Activated T-cell treated with anti-CD3 and anti-CD28 coated beads, Interleukin-2, amount 50 U/mL, for 4 hours (primary cell): Measurements from ENCODE around the gene RNU5D-1. TPM values are rescaled to one million over a fixed set of nuclear protein-coding genes. Genes with fewer than 3 reads are reported as not detected.
"Not testable (repeated sequence)": the region's sequence is repeated elsewhere in the genome, so short reads cannot be mapped to it uniquely, and the experiment has no call there.

Experiments used
- ATAC-seq, 2 donors: fragments of 200-7000 bp; cut with Tn5 transposase; one replicate each; pipeline ENCODE4 v1.10.0; 2021
- DNase-seq: peaks from one replicate; pipeline ENCODE4 v3.0.0-alpha.2; 2020
- H3K27me3 Mint-ChIP-seq: one replicate; pipeline ENCODE4 v1.8.0; 2021; ENCODE audit warnings: low read depth, mixed read lengths
- H3K36me3 Mint-ChIP-seq: one replicate; pipeline ENCODE4 v1.8.0; 2022; ENCODE audit warnings: mixed read lengths; ENCODE audit not compliant: insufficient read depth
- H3K4me1 Mint-ChIP-seq: one replicate; pipeline ENCODE4 v1.8.0; 2021; ENCODE audit warnings: low read depth, mixed read lengths
- H3K4me3 Mint-ChIP-seq: one replicate; pipeline ENCODE4 v1.8.0; 2021; ENCODE audit warnings: mild to moderate bottlenecking, moderate library complexity, mixed read lengths
- H3K9me3 Mint-ChIP-seq: one replicate; pipeline ENCODE4 v1.8.0; 2021; ENCODE audit warnings: mixed read lengths
- total RNA-seq, 3 donors: library from RNA; stranded (reverse); gene quantifications; one replicate each; pipeline ENCODE4 v1.2.1, GENCODE V29; 2021

Gene RNU5D-1
- total RNA-seq, 3 donors from 2014 or later = not detected

GRCh38 chr1:44719318-44719717, 11.7 kb downstream of the RNU5D-1 start:
- no peaks in the 10 kb centered on the region for H3K9me3 Mint-ChIP-seq
- DNase-seq (no peak), ATAC-seq (no peak)
- H3K4me1 Mint-ChIP-seq = peaks cover 80% of the 10 kb centered on the region
- no peak overlapping the region for H3K4me3 Mint-ChIP-seq
- no peaks in the 10 kb centered on the region for H3K27me3 Mint-ChIP-seq
- H3K36me3 Mint-ChIP-seq = no peaks in the 10 kb centered on the region

- no peaks in the 10 kb centered on the region for H3K9me3 Mint-ChIP-seq
- DNase-seq (no peak), ATAC-seq (no peak)
- no peak overlapping the region for H3K4me3 Mint-ChIP-seq
- H3K36me3 Mint-ChIP-seq = no peaks in the 10 kb centered on the region
- H3K4me1 Mint-ChIP-seq = peaks cover 70% of the 10 kb centered on the region
- no peaks in the 10 kb centered on the region for H3K27me3 Mint-ChIP-seq
Measured at GRCh38 chr1:44718091-44718490, 12.9 kb downstream of the RNU5D-1 start.

DNA sequence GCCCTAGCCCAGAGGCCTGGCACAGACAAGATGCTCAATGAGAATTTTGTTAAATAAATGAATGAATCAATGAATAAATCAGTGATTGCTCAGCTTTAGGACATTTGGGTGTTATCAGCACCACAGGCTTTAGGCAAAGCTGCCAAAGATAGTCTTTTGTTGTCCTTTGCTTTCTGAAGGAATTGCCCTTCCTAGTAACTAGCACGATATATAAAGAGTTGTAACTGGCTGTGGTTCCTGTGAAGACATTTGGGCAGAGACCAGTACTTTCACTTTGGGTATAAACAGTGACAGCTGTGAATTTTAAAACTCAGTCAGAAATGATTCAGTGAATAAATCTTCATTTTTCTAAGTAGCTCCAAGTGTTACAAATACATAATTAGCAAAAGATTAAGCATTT, 13.3 kb downstream of the RNU5D-1 start:
- no peak for ATAC-seq
- H3K4me3 Mint-ChIP-seq = no peak overlapping the region
- H3K27me3 Mint-ChIP-seq = no peaks in the 10 kb centered on the region
- DNase-seq = no peak
- no peaks in the 10 kb centered on the region for H3K9me3 Mint-ChIP-seq
- H3K4me1 Mint-ChIP-seq = peaks cover 67% of the 10 kb centered on the region
- H3K36me3 Mint-ChIP-seq = no peaks in the 10 kb centered on the region

DNA sequence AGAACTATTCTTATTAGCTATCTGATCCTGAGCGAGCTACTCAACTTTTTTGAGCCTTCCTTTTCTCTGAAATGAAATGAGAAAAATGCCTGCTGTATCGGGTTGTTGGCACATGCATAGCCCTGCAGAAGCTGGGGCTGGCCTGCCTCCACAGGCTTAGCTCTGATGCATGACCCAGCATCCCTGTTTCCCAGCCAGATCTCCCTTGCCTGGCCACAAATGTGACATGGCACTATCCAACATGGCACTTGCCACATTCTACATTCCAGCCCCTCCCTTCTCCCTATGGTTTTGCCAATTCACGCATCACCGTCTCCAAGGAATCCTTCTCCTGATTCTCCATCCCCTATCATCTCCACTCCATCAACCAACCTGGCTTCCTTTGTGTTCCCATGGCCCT, 13.8 kb downstream of the RNU5D-1 start:
- Mint-ChIP-seq H3K9me3 (no peaks in the 10 kb centered on the region), H3K4me3 (no peak overlapping the region), H3K4me1 (peaks cover 67% of the 10 kb centered on the region), H3K27me3 (no peaks in the 10 kb centered on the region), H3K36me3 (no peaks in the 10 kb centered on the region)
- ATAC-seq (no peak), DNase-seq (no peak)

DNA sequence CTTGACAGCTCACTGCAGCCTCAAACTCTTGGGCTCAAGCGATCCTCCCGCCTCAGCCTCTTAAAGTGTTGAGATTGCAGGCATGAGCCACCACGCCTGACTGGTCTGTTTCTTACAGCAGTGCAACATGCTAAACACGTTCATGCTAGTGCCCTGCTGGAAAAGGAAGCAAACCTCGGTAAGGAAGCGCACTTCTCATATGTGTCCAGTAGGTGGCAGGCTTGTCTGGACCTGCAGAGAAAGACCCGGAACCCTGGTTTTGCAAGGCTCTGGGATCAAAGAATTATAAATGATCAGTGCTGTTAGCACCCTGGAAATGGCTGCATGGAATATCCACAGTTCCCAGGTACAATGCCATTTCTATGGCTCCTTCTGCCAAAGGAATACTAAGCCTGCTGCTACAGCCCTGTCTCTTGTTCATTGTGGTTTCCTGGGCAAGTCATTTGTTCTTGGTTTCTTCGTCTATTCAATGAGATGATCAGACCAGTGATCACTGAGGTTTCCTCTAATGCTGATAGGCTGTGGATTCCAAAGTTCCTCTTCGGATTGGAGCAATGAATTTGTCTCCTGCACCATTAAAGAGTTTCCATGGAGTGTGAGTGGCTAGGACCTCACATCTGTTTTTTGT, 15.9 kb downstream of the RNU5D-1 start:
- DNase-seq = peak; percentile 61
- Mint-ChIP-seq H3K27me3 (no peaks in the 10 kb centered on the region), H3K4me3 (peak overlapping the region; percentile 17), H3K36me3 (no peaks in the 10 kb centered on the region), H3K4me1 (peaks cover 47% of the 10 kb centered on the region), H3K9me3 (no peaks in the 10 kb centered on the region)
- peak; percentile 79 to 86 for ATAC-seq

DNA sequence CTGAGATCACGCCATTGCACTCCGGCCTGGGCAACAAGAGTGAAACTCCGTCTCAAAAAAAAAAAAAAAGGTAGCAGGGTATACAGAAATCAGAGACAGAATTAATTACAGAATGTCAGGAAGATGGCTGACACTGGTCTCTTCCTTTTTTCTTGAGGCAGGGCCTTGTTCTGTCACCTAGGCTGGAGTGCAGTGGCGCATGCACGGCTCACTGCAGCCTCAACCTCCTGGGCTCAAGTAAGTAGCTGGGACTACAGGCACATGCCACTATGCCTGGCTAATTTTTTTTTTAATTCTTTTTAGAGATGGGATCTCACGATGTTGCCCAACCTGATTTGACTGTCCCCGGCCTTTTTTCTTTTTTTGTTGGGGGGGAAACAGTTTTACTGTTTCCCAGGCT, 16.4 kb downstream of the RNU5D-1 start:
- Mint-ChIP-seq H3K4me3 (no peak overlapping the region), H3K4me1 (peaks cover 43% of the 10 kb centered on the region), H3K36me3 (no peaks in the 10 kb centered on the region), H3K9me3 (no peaks in the 10 kb centered on the region), H3K27me3 (no peaks in the 10 kb centered on the region)
- ATAC-seq (no peak), DNase-seq (no peak)

DNA sequence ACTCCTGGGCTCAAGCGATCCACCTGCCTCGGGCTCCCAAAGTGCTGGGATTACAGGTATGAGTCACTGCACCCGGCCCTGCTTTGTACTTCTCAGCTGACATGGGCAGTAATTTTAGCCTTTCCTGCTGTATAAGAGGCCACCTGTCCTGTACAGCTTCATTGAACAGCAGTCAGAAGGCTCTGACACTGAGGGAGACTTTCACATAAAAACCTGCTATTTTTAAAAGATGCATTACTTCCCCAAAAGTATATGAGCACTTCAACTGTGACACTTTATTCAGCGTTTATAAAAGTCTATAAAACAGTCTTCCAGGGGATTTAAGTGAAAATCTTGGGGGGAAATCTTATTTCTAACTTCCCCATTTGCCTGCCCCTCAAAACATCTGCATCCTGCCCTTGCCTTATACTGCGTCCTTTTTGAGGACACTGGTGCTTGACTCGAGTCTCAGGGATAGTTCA, 17.6 kb downstream of the RNU5D-1 start:
- peaks cover 3% of the 10 kb centered on the region for H3K27me3 Mint-ChIP-seq
- no peak for DNase-seq
- no peak overlapping the region for H3K4me3 Mint-ChIP-seq
- no peaks in the 10 kb centered on the region for H3K36me3 Mint-ChIP-seq
- ATAC-seq = no peak
- H3K9me3 Mint-ChIP-seq = no peaks in the 10 kb centered on the region
- H3K4me1 Mint-ChIP-seq = peaks cover 39% of the 10 kb centered on the region

- Mint-ChIP-seq H3K4me3 (peak overlapping the region; percentile 62), H3K27me3 (peaks cover 3% of the 10 kb centered on the region), H3K4me1 (peaks cover 15% of the 10 kb centered on the region), H3K9me3 (no peaks in the 10 kb centered on the region), H3K36me3 (no peaks in the 10 kb centered on the region)
- DNase-seq = no peak
- ATAC-seq = peak; percentile 75 to 85
Measured at GRCh38 chr1:44707959-44708831, 22.8 kb downstream of the RNU5D-1 start.

DNA sequence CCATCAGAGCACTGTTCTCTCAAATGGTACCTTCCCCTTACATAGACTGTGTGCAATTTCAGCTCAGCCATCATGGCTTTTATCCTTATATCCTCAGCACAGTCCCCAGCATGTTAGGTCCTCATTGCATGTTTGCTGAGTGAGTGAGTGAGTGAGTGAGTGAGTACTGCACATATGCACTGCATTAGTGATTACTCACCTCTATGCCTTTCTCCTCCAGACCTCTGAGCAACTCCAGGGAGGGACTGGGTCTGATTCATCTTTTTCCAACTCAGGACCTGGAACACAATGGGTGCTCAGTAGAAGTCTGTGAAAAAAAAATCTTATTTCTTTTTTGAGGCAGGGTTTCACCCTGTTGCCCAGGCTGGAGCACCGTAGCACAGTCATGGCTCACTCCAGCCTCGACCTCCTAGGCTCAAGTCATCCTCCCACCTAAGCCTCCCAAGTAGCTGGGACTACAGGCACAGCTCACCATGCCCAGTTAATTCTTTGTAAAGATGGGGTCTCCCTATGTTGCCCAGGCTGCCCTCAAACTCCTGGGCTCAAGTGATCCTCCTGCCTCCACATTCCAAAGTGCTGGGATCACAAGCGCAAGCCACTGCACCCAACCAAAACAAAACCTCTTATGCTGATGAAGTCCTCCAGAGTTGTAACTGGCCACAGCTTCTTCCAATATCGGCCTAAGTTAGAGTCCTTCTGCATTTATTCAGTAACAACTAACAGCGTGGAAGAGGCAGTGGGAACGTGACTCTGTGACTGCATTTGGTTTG, 23.7 kb downstream of the RNU5D-1 start:
- DNase-seq = no peak
- no peak overlapping the region for H3K4me3 Mint-ChIP-seq
- H3K36me3 Mint-ChIP-seq = no peaks in the 10 kb centered on the region
- peaks cover 15% of the 10 kb centered on the region for H3K4me1 Mint-ChIP-seq
- no peaks in the 10 kb centered on the region for H3K9me3 Mint-ChIP-seq
- peaks cover 3% of the 10 kb centered on the region for H3K27me3 Mint-ChIP-seq
- peak in 1 of 2 donors; percentile 38 for ATAC-seq

GRCh38 chr1:44705938-44706337, 25.0 kb downstream of the RNU5D-1 start:
- Mint-ChIP-seq H3K9me3 (no peaks in the 10 kb centered on the region), H3K36me3 (no peaks in the 10 kb centered on the region), H3K4me3 (no peak overlapping the region), H3K27me3 (peaks cover 3% of the 10 kb centered on the region), H3K4me1 (peaks cover 15% of the 10 kb centered on the region)
- no peak for DNase-seq
- ATAC-seq = no peak

DNA sequence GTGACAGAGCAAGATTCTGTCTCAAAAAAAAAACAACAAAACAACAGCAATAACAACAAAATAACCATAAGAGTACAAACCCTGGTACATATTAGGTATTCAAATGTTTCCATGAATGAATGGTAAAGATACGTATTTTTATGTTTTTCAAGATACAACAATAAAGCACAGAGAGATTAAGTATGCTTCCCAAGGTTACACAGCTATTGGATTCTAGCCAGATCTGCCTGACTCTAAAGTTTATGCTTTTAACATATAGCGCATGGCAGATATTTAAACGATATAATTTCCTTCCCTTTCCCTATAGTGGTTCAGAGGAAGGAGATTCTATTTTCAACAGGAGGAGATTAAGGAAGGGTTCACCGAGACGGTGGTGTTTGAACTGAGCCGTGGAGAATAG, 25.5 kb downstream of the RNU5D-1 start:
- Mint-ChIP-seq H3K4me3 (no peak overlapping the region), H3K4me1 (peaks cover 15% of the 10 kb centered on the region)
- no peak for ATAC-seq

GRCh38 chr1:44701141-44701573, 29.8 kb downstream of the RNU5D-1 start:
- DNase-seq (no peak), ATAC-seq (no peak)
- Mint-ChIP-seq H3K4me1 (peaks cover 17% of the 10 kb centered on the region), H3K36me3 (no peaks in the 10 kb centered on the region), H3K4me3 (no peak overlapping the region), H3K9me3 (no peaks in the 10 kb centered on the region), H3K27me3 (no peaks in the 10 kb centered on the region)

More for the DNA sequence above, 25.5 kb downstream of the RNU5D-1 start:
- H3K27me3 Mint-ChIP-seq = peaks cover 3% of the 10 kb centered on the region
- no peaks in the 10 kb centered on the region for H3K36me3 Mint-ChIP-seq
- no peak for DNase-seq
- no peaks in the 10 kb centered on the region for H3K9me3 Mint-ChIP-seq

DNA sequence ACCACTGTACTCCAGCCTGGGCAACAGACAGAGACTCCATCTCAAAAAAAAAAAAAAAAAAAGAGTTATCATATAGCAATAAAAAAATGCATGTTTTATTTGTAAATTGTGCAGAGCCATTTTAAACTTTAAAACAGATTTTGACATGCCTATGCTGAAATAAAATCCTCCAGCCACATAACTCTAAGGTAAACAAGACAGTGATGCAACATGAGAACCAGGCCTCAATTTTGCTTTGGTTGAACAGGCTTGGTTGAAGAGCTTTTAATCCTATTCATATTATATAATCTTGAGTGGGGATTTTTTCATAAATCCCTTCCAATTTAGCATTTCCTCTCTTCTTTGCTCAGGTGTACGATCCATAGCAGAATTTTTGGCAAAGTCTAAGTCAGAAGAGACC, 30.4 kb downstream of the RNU5D-1 start:
- Mint-ChIP-seq H3K4me1 (peaks cover 21% of the 10 kb centered on the region), H3K9me3 (no peaks in the 10 kb centered on the region)
- ATAC-seq = no peak

DNA sequence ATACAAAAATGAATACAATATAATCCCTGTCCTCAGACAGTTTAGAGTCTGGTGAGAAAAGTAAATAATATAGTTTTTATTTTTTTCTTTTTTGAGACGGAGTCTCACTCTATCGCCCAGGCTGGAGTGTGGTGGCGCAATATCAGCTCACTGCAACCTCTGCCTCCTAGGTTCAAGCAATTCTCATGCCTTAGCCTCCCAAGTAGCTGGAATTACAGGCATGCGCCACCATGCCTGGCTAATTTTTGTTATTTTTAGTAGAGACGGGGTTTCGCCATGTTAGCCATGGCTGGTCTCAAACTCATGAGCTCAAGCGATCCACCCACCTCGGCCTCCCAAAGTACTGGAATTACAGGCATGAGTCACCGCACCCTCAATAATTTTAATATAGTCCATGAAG, 31.6 kb downstream of the RNU5D-1 start:
- not testable (repeated sequence) for H3K27me3 Mint-ChIP-seq, ATAC-seq, DNase-seq, H3K9me3 Mint-ChIP-seq, H3K4me3 Mint-ChIP-seq, H3K36me3 Mint-ChIP-seq
- H3K4me1 Mint-ChIP-seq = peaks cover 23% of the 10 kb centered on the region

More for the DNA sequence above, 30.4 kb downstream of the RNU5D-1 start:
- no peak overlapping the region for H3K4me3 Mint-ChIP-seq
- H3K36me3 Mint-ChIP-seq = no peaks in the 10 kb centered on the region
- DNase-seq = no peak
- H3K27me3 Mint-ChIP-seq = no peaks in the 10 kb centered on the region
